ENCODE results near the gene SIK2. TPM values are rescaled to one million over a fixed set of nuclear protein-coding genes. Genes with fewer than 3 reads are reported as not detected.

SIK2 gene
- total and polyA plus RNA-seq, 9 of the 15 experiments (the other 6 are each of a cell fraction or from before 2014, with no cell fraction given), result 0.74 to 11.6 (median 3.8) TPM

DNA sequence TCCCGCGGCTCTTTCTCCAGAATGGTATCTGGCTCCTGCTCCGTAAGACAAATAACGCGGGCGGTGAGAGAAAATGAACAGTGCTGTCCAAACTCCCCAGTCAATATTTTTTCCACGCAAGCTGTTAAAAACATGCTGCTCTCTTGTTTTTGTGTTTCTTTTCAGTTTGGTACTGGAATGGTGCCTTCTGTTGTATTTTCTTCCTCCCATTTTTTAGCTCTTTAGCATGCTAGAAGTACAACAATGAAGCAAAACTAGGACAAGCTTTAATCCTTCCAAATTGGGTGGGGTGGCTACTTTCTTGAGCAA lies 164.5 kb downstream of the SIK2 start (continued):
- 0 out of 2 replicates have a peak, but pooled peaks have one; percentile 51 for TF ChIP-seq ZBTB40 (IDR thresholded peaks at IDR 0.05)
- TF ChIP-seq ZBTB40 (CRISPR knock-in tag; IDR thresholded peaks at IDR 0.05), result no peak
